Neural cell (in vitro differentiated cells): ENCODE measurements around the gene SKAP1. TPM values are rescaled to one million over a fixed set of nuclear protein-coding genes. Genes with fewer than 3 reads are reported as not detected.

Source experiments
- H2AFZ ChIP-seq: fragments of 200-600, 300-800 bp; sonication (generic), shearing (Covaris generic); 2 replicates; pipeline ENCODE4 v1.6.0; 2014; ENCODE audit warnings: low read depth, mild to moderate bottlenecking, antibody characterized with exemption, low read length, moderate library complexity
- H3F3A ChIP-seq: fragments of 200-600 bp; shearing (Covaris generic); 2 replicates; pipeline ENCODE4 v1.6.1; 2016; ENCODE audit warnings: mild to moderate bottlenecking, moderate library complexity, mixed read lengths, antibody characterized with exemption, low read length; ENCODE audit not compliant: insufficient read depth, poor library complexity, severe bottlenecking
- H3K27ac ChIP-seq: fragments of 200-600, 300-800 bp; sonication (generic), shearing (Covaris generic); 2 replicates; pipeline ENCODE4 v1.5.1; 2014; ENCODE audit warnings: mild to moderate bottlenecking, low read length, moderate library complexity
- H3K27me3 ChIP-seq: fragments of 300-800, 200-600 bp; sonication (generic), shearing (Covaris generic); 2 replicates; pipeline ENCODE4 v1.6.0; 2014; ENCODE audit warnings: mild to moderate bottlenecking, low read depth, low read length, moderate library complexity; ENCODE audit not compliant: insufficient read depth
- H3K36me3 ChIP-seq: fragments of 300-800, 200-600 bp; sonication (generic), shearing (Covaris generic); 2 replicates; pipeline ENCODE4 v1.5.1; 2014; ENCODE audit warnings: mild to moderate bottlenecking, antibody characterized with exemption, low read length, moderate library complexity; ENCODE audit not compliant: insufficient read depth
- H3K4me2 ChIP-seq: fragments of 300-800, 200-600 bp; sonication (generic), shearing (Covaris generic); 2 replicates; pipeline ENCODE4 v1.6.0; 2014; ENCODE audit warnings: mild to moderate bottlenecking, low read length
- H3K4me3 ChIP-seq: fragments of 300-800, 200-600 bp; sonication (generic), shearing (Covaris generic); 2 replicates; pipeline ENCODE4 v1.5.1; 2014; ENCODE audit warnings: mild to moderate bottlenecking, low read length, moderate library complexity
- H3K79me2 ChIP-seq: fragments of 200-600 bp; shearing (Covaris generic); replicated peaks from 2 replicates; pipeline ENCODE4 v1.6.0; 2014; ENCODE audit warnings: mild to moderate bottlenecking, low read length, moderate library complexity; ENCODE audit not compliant: insufficient read depth
- H3K9ac ChIP-seq: fragments of 300-800, 200-600 bp; sonication (generic), shearing (Covaris generic); 2 replicates; pipeline ENCODE4 v1.6.1; 2016; ENCODE audit warnings: mild to moderate bottlenecking, low read length, mixed read lengths
- H3K9me2 ChIP-seq: fragments of 200-600 bp; shearing (Covaris generic); 2 replicates; pipeline ENCODE4 v1.6.1; 2016; ENCODE audit warnings: mild to moderate bottlenecking, low read length, mixed read lengths; ENCODE audit not compliant: insufficient read depth
- H3K9me3 ChIP-seq: fragments of 200-600, 300-800 bp; sonication (generic), shearing (Covaris generic); 2 replicates; pipeline ENCODE4 v1.6.1; 2016; ENCODE audit warnings: mild to moderate bottlenecking, mixed run types, low read length, moderate library complexity, mixed read lengths
- H4K20me1 ChIP-seq: fragments of 200-600 bp; shearing (Covaris generic); 2 replicates; pipeline ENCODE4 v1.6.1; 2016; ENCODE audit warnings: mild to moderate bottlenecking, mixed run types; ENCODE audit not compliant: insufficient read depth
- EP300 ChIP-seq: fragments of 450-650 bp; conservative IDR thresholded peaks from 2 replicates; pipeline ENCODE4 v1.6.1; 2014; ENCODE audit warnings: antibody characterized with exemption, mild to moderate bottlenecking, moderate library complexity; ENCODE audit not compliant: poor library complexity, severe bottlenecking
- SMC3 ChIP-seq: fragments of 450-650 bp; conservative IDR thresholded peaks from 2 replicates; pipeline ENCODE4 v1.6.1; 2014; ENCODE audit warnings: antibody characterized with exemption, mild to moderate bottlenecking, moderate library complexity; ENCODE audit not compliant: poor library complexity
- TAF1 ChIP-seq: IDR thresholded peaks from 2 replicates; pipeline ENCODE4 v1.6.1; 2012; ENCODE audit warnings: low read depth
- polyA plus RNA-seq: library from polyadenylated mRNA; depleted of rRNA; stranded (reverse); fragments of >200 nt; gene quantifications from 2 replicates; pipeline ENCODE4 v1.2.3, GENCODE V29; 2014
- small RNA-seq, 3 experiments: library from RNA; depleted of rRNA; stranded (forward); fragments of <200 nt; gene quantifications; one replicate each; pipeline ENCODE3, GENCODE V24; 2012

SKAP1 gene
- polyA plus RNA-seq, 1 donor from 2014 or later = 0.63 TPM

DNA sequence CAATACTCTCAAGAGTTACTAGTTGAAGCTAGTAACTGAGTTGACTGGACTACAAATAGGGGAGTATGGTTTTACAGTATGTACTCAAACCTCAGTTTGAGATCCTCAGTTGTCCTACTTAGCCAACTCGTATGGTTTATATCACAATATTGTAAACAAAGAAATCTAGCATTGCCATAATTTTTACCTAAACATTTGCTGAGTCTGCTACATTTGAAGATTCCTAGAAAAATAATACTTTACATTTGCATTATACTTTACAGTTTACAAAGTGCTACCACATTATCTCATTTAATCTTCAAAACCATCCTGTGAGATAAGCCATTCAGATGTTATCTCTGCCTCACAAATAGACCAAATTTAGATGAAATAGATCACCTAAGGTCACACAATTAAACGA, 345.1 kb downstream of the SKAP1 start:
- peaks cover 39% of the 10 kb centered on the region for H3K79me2 ChIP-seq

More for the DNA sequence above, 345.1 kb downstream of the SKAP1 start:
- Histone ChIP-seq H3K9ac (no peak overlapping the region), H3K9me2 (no peaks in the 10 kb centered on the region), H3K36me3 (no peaks in the 10 kb centered on the region), H3K4me3 (no peak overlapping the region), H3K9me3 (no peaks in the 10 kb centered on the region), H4K20me1 (peaks cover 5% of the 10 kb centered on the region), H2AFZ (no peak overlapping the region), H3K4me2 (no peak overlapping the region), H3K27me3 (no peaks in the 10 kb centered on the region), H3K27ac (no peak overlapping the region), H3F3A (no peaks in the 10 kb centered on the region)
- TF ChIP-seq SMC3 = no peak
- no peak for TF ChIP-seq TAF1
- no peak for TF ChIP-seq EP300

Small RNA genes within 50 kb of the gene (small RNA-seq; reads per million reads assigned to genes)
- gene MIR1203 (0 reads per million in 3 experiments), gene RF00012 (0 to 0.41 (median 0.10) reads per million in 3 experiments), gene RF00019 (0 to 1.2 (median 0) reads per million in 3 experiments), gene RNU6-1152P (0 reads per million in 3 experiments), gene RNU6-1201P (0.26 to 1.7 (median 0.41) reads per million in 3 experiments)

Other genes with a start within 250 kb of the SKAP1 start
- not detected in 2 replicates for gene HOXB1, start 100.8 kb upstream of the SKAP1 start, polyA plus RNA-seq
- not detected in 2 replicates for gene HOXB2, start 114.9 kb upstream of the SKAP1 start, polyA plus RNA-seq
- not detected in 2 replicates for gene HOXB4, start 148.1 kb upstream of the SKAP1 start, polyA plus RNA-seq
- not detected in 2 replicates for gene HOXB3, start 160.0 kb upstream of the SKAP1 start, polyA plus RNA-seq
- not detected in 2 replicates for gene HOXB5, start 163.6 kb upstream of the SKAP1 start, polyA plus RNA-seq
- not detected in 2 replicates for gene HOXB6, start 174.8 kb upstream of the SKAP1 start, polyA plus RNA-seq
- gene HOXB7, start 180.8 kb upstream of the SKAP1 start, polyA plus RNA-seq = not detected in 2 replicates
- gene HOXB8, start 185.1 kb upstream of the SKAP1 start, polyA plus RNA-seq = not detected in 2 replicates
- gene HOXB9, start 196.1 kb upstream of the SKAP1 start, polyA plus RNA-seq = not detected in 2 replicates